Transverse colon (tissue), 4 donors: ENCODE data around the gene YWHAG.
"Not testable (repeated sequence)": the region's sequence is repeated elsewhere in the genome, so short reads cannot be mapped to it uniquely, and the experiment has no call there.

Experiments used
- EP300 ChIP-seq: sonication (generic); formaldehyde crosslinking; IDR thresholded peaks from one replicate; pipeline ENCODE4 v1.6.1; 2017; ENCODE audit warnings: antibody characterized with exemption, low read depth
- POLR2A ChIP-seq: fragments of 450-650 bp; IDR thresholded peaks from one replicate; pipeline ENCODE4 v1.6.1; 2016; ENCODE audit warnings: antibody characterized with exemption, mild to moderate bottlenecking, moderate library complexity
- POLR2AphosphoS5 ChIP-seq, 3 donors: sonication (generic); formaldehyde crosslinking; IDR thresholded peaks; one replicate each; pipeline ENCODE4 v1.6.1; 2016; ENCODE audit warnings: antibody characterized with exemption in 3 of 3
- TF ChIP-seq, protein P1 (sequence below), 5 experiments: fragments of 200-600 bp in 3 of 5; fragments of 450-650 bp in 2 of 5; sonication (generic) in 3 of 5; IDR thresholded peaks; 1 replicate in 2 of 5; 2 replicates in 3 of 5; pipeline ENCODE4 v1.5.1; 2016 to 2017; ENCODE audit warnings: antibody characterized with exemption in 5 of 5, inconsistent platforms in 3 of 5, mild to moderate bottlenecking in 2 of 5, moderate library complexity in 1 of 5

- TF ChIP-seq, protein P1, sequence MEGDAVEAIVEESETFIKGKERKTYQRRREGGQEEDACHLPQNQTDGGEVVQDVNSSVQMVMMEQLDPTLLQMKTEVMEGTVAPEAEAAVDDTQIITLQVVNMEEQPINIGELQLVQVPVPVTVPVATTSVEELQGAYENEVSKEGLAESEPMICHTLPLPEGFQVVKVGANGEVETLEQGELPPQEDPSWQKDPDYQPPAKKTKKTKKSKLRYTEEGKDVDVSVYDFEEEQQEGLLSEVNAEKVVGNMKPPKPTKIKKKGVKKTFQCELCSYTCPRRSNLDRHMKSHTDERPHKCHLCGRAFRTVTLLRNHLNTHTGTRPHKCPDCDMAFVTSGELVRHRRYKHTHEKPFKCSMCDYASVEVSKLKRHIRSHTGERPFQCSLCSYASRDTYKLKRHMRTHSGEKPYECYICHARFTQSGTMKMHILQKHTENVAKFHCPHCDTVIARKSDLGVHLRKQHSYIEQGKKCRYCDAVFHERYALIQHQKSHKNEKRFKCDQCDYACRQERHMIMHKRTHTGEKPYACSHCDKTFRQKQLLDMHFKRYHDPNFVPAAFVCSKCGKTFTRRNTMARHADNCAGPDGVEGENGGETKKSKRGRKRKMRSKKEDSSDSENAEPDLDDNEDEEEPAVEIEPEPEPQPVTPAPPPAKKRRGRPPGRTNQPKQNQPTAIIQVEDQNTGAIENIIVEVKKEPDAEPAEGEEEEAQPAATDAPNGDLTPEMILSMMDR (IDR thresholded peaks at IDR 0.05), result not testable (repeated sequence)
- TF ChIP-seq POLR2A; EP300; POLR2AphosphoS5 (IDR thresholded peaks at IDR 0.05): not testable (repeated sequence)
Measured at GRCh38 chr7:76311838-76312237, 47.0 kb downstream of the YWHAG start.
